Thyroid gland (tissue), 4 donors: Measurements from ENCODE around the gene RARA.

Experiments
- POLR2A ChIP-seq, 2 donors: fragments of 450-650 bp; IDR thresholded peaks; one replicate each; pipeline ENCODE4 v1.6.1; 2017; ENCODE audit warnings: antibody characterized with exemption in 2 of 2, mild to moderate bottlenecking in 2 of 2, moderate library complexity in 1 of 2
- TF ChIP-seq, protein P1 (sequence below), 6 experiments: fragments of 200-600 bp in 3 of 6; fragments of 450-650 bp in 3 of 6; sonication (generic) in 3 of 6; IDR thresholded peaks; one replicate each; pipeline ENCODE4 v1.5.1; 2016 to 2019; ENCODE audit warnings: antibody characterized with exemption in 6 of 6, mild to moderate bottlenecking in 2 of 6, inconsistent platforms in 1 of 6, moderate library complexity in 1 of 6

DNA sequence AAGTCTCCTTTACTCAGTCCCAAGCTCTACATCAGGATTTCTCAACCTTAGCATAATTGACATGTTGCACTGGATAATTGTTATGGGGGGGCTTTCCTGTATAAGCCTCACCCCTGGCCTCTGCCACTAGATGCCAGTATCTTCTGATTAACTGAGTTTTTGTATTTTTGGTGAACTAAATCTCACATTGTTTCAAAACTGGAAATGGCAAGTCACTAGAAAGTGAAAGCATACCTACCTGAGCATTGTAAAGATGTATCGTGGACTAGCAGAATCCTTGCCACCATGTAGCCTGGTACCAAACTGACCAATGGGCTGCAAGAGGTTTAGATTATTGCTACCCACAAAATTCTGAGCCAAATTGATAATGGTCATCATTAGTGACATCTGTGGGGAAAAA lies 93.7 kb downstream of the RARA start:
- no peak for TF ChIP-seq POLR2A (IDR thresholded peaks at IDR 0.05)
- TF ChIP-seq, protein P1, sequence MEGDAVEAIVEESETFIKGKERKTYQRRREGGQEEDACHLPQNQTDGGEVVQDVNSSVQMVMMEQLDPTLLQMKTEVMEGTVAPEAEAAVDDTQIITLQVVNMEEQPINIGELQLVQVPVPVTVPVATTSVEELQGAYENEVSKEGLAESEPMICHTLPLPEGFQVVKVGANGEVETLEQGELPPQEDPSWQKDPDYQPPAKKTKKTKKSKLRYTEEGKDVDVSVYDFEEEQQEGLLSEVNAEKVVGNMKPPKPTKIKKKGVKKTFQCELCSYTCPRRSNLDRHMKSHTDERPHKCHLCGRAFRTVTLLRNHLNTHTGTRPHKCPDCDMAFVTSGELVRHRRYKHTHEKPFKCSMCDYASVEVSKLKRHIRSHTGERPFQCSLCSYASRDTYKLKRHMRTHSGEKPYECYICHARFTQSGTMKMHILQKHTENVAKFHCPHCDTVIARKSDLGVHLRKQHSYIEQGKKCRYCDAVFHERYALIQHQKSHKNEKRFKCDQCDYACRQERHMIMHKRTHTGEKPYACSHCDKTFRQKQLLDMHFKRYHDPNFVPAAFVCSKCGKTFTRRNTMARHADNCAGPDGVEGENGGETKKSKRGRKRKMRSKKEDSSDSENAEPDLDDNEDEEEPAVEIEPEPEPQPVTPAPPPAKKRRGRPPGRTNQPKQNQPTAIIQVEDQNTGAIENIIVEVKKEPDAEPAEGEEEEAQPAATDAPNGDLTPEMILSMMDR (IDR thresholded peaks at IDR 0.05): no peak
